SIG-M5 (cell line): ENCODE results near the gene VSIG8.
A peak's percentile ranks its signal among the peaks of the same experiment; 100 is the strongest.

ENCODE experiments used
- DNase-seq: peaks from one replicate; lab custom pipeline; 2025; lab: John Stamatoyannopoulos, UW

VSIG8 gene

GRCh38 chr1:159829273-159829634 is 33.2 kb downstream of the VSIG8 start:
- DNase-seq = peak; percentile 71

GRCh38 chr1:159828581-159829272 is 33.7 kb downstream of the VSIG8 start:
- DNase-seq = no peak

DNA sequence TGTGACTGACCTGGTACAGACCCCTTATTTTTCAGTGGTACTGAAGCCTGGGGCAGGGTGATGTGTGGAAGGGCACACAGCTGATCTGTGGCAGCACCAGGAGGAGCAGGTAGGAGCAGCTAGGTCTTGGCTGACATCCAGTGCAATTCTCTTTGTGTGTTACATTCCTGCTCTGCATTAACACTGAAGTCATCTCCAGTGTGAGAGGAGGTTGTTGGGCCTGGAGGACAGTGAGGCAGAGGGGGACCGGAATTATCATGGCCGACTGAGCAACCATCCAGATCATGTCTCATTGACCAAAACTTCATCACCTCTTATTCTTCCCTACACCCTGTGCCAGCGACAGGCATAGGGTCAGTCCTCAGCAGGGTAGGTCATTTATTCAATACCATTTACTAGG is 34.3 kb downstream of the VSIG8 start:
- DNase-seq = no peak

DNA sequence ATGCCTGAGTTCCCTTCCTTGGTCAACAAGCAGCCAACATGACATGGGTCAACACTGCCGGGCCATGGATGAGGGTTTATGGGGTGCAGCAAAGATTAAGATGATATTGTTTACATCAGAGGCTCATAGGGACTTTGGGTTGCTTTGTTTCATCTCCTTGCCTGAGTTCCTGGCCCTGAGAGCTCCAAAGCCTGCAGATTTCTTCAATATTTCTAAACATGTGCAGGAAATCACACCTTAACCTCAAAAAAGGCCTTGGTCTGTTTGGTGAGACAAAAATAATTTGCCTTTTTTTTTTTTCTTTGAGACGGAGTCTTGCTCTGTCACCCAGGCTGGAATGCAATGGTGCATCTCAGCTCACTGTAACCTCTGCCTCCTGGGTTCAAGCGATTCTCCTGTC is 34.9 kb downstream of the VSIG8 start:
- no peak for DNase-seq

DNA sequence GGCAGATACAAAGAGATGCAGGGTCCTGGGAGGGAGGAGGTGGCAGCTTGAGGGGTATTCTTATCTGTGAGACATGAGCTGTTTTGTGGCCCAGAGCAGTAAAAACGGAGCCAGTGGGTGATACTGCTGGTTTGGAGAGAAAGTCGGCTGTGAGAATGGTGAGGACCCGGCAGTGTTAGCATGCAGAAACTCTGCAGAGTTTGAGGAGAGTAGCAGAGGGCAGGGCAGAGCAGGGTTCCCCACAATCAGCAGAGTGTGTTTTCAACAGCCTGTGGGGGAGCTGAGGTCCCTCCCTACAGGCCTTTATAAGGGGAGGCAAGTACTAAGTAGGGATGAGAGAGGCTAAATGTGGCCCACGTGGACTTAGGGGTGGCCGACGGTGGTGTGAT is 35.4 kb downstream of the VSIG8 start:
- DNase-seq = no peak

DNA sequence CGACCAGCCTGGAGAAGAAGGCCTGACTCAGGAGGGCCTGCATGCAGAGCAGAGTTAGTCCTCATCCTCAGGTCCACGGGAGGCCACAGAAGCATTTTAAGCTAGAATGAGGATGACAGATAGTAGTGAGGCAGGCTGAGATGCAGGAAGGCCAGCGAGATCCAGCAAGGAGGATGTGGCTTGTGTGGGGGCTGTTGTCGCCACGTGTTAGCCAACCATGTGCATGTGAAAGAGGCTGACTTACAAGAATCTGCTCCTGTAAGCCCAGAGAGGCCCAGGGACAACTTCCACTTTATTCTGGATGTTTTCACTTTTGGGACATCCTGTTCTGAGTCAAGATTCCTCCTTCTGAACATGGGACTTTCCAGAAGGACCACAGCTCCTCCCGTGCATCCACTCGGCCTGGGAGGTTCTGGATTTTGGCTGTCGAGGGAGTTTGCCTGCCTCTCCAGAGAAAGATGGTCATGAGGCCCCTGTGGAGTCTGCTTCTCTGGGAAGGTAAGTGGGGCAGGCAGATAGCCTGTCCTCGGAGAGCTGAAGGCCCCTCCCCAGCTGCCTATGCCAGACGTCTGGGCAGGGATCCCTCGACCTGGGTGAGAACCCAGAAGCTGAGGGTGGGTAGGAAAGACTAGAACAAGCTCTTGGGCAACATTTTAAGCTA is 35.9 kb downstream of the VSIG8 start, which contains the start of gene SLAMF8:
SLAMF8 (plus strand) TSS at position 433 of the 661 bp plus-strand sequence; CDS start at position 459, 26 bp downstream.
- DNase-seq = peak; percentile 23

DNA sequence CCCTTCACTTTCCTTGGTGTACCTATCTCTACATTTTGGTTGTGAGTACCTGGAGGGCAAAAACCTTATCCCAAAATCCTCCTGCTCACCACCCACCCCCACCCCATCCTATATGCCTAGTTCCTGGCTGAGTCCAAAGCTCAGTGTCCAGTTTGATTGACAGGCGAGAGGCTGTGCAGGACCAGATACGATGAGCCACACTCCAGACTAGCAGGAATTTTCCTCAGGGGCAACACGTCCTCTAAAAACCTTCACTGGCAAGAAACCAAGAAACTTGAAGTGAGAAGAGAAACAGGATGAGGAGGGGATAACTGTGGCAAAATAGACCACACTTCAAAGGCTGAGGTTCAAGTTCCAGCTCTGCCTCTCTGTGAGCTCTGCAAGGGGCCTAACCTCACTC is 36.9 kb downstream of the VSIG8 start:
- DNase-seq = no peak

DNA sequence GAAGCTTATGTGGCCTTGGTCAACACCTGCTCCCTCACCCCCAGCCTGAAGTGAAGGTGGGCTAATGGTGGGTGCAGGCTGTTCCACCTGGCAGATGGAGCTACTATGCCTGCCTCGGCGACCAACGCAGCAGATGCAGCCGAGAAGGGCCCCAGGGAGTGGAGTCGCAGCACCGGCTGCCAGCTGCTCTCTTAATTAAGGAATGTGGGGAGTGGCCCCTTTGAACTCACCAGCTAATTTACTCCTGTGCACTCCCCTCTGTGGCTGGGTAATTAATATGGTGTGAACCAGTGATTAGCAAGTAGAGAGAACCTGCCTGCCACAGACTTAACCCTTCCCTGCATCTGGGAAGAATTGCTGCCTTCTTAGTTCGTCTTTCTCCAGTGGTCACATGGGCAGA is 39.1 kb downstream of the VSIG8 start:
- DNase-seq = no peak

- no peak for DNase-seq
These were observed 41.1 kb downstream of the VSIG8 start for GRCh38 chr1:159821171-159821867.

DNA sequence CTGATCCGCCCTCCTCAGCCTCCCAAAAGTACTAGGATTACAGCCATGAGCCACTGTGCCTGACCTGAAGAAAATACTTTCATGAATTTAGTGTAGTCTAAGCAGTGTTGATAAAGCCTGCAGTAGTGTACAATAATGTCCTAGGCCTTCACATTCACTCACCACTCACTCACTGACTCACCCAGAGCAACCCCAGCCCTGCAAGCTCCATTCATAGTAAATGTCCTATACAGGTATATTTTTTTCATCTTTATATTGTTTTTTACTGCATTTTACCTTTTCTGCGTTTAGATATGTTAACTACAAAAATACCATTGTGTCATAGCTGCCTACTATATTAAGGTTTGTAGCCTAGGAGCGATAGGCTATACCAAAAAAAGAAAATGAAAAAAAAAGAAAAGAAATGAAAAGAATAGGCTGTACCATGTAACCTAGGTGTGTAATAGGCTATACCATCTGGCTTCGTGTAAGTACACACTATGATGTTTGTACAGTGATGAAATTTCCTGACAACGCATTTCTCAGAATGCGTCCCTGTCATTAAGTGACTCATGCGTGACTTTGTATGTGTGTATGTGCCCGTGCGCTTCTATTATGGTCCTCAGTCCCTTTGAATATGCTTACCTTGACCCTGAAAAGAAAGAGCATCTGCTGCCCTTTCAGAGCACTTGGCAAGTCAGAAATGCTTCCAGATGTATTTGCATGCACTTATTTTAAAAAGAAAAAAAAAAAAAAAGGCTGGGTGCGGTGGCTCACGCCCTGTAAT is 45.0 kb downstream of the VSIG8 start:
- no peak for DNase-seq

GRCh38 chr1:159815926-159816325 is 46.5 kb downstream of the VSIG8 start:
- DNase-seq = no peak

- DNase-seq = no peak
These were observed 57.5 kb downstream of the VSIG8 start for GRCh38 chr1:159804924-159805323.
